Kidney (tissue), 14 donors: ENCODE data around the gene BRIP1. TPM values are rescaled to one million over a fixed set of nuclear protein-coding genes. Genes with fewer than 3 reads are reported as not detected.

ENCODE experiments used
- DNase-seq, 5 donors: peaks; one replicate each; pipeline ENCODE4 v3.0.0-alpha.2; 2013 to 2020
- FAIRE-seq: peaks from 2 replicates; lab custom pipeline; 2012; peaks lifted over from hg19 to GRCh38; lab: Jason Lieb, UNC
- H3K27ac ChIP-seq, 2 donors: one replicate each; pipeline ENCODE4 v1.7.0; 2013; ENCODE audit warnings: low read depth in 2 of 2, low read length in 2 of 2, inconsistent platforms in 1 of 2
- H3K27me3 ChIP-seq: one replicate; pipeline ENCODE4 v1.7.1; 2013; ENCODE audit warnings: low read length, inconsistent platforms; ENCODE audit not compliant: control insufficient read depth, insufficient read depth
- H3K36me3 ChIP-seq, 3 donors: one replicate each; pipeline versions ENCODE4 v1.7.0 to v1.7.1; 2013; ENCODE audit warnings: low read length in 3 of 3, control low read depth in 1 of 3, inconsistent platforms in 1 of 3; ENCODE audit not compliant: insufficient read depth in 3 of 3, control insufficient read depth in 2 of 3
- H3K4me1 ChIP-seq, 3 donors: one replicate each; pipeline versions ENCODE4 v1.7.0 to v1.7.1; 2013; ENCODE audit warnings: low read length in 3 of 3, inconsistent platforms in 1 of 3, low read depth in 1 of 3; ENCODE audit not compliant: control insufficient read depth in 2 of 3, insufficient read depth in 2 of 3
- H3K4me3 ChIP-seq, 3 donors: one replicate each; pipeline versions ENCODE4 v1.7.0 to v1.8.1; 2013; ENCODE audit warnings: low read length in 3 of 3, control low read depth in 1 of 3, inconsistent platforms in 1 of 3
- H3K9ac ChIP-seq, 3 donors: one replicate each; pipeline versions ENCODE4 v1.7.0 to v1.7.1; 2013; ENCODE audit warnings: low read length in 3 of 3, control low read depth in 1 of 3, inconsistent platforms in 1 of 3
- H3K9me3 ChIP-seq, 3 donors: one replicate each; pipeline versions ENCODE4 v1.7.0 to v1.7.1; 2013; ENCODE audit warnings: low read length in 3 of 3, control low read depth in 1 of 3, inconsistent platforms in 1 of 3; ENCODE audit not compliant: control insufficient read depth in 2 of 3, insufficient read depth in 1 of 3
- intact Hi-C: fragments of 100-400 bp; cut with DNase I; formaldehyde crosslinking; loops from one replicate; pipeline ENCODE4 v1.11.1; 2022
- polyA plus RNA-seq: library from polyadenylated mRNA; stranded (reverse); fragments of 350-450 nt; fragmentation: Illumina TruSeq; extraction: RNeasy Lipid Tissue Mini Kit (QIAGEN cat#74804); gene quantifications from one replicate; pipeline ENCODE4 v1.2.3, GENCODE V29; 2014; ENCODE audit warnings: low read depth, low replicate concordance; ENCODE audit not compliant: insufficient read depth
- total RNA-seq: library from RNA; stranded (reverse); fragmentation: NEBNext Ultra II Directional; extraction: Animal tissue kit (Norgen Biotek cat#: 25700); gene quantifications from one replicate; pipeline ENCODE4 v1.2.1, GENCODE V29; 2021
- TF ChIP-seq, protein P1 (sequence below): IDR thresholded peaks from 3 replicates; pipeline ENCODE4 v1.5.1; 2012; ENCODE audit warnings: mild to moderate bottlenecking, moderate library complexity, borderline replicate concordance; ENCODE audit not compliant: insufficient read depth; ENCODE audit errors: extremely low read depth
- donor health status: control.
- donor health status: control.
- donor health status: control.
- donor health status: control.
- donor health status: control.
- donor health status: DM: yes; HTN: yes; CAD: no.
- donor health status: Normal renal cell carcinoma (clear cell type).

Gene BRIP1
- total and polyA plus RNA-seq, 2 donors from 2014 or later = 0.54 TPM; not detected in 1

DNA sequence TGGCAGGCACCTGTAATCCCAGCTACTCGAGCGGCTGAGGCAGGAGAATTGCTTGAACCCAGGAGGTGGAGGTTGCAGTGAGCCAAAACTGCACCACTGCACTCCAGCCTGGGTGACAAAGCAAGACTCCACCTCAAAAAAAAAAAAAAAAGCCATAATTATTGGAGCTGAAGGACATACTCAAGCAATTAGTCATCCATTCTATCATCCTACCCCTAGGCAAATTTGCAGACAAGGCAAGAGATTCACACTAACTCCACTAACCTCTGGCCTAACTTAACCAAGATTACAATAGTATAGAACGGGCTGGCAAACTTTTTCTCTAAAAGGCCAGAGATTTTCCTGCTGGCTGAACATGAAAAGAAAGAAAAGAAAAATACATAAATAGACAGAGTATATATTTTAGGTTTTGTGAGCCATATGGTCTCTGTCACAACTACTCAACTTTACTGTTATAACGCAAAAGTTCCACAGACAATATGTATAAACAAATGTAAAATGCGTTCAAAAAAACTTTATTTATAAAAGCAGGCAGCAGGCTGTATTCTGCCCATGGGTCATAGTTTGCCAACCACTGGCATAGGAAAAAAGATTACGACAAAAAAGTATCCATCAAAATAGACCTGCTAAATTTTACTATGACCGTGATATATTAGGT, 29.7 kb downstream of the BRIP1 start:
- Histone ChIP-seq H3K36me3 (no peaks in the 10 kb centered on the region), H3K9ac (no peak overlapping the region), H3K9me3 (no peaks in the 10 kb centered on the region), H3K27ac (no peak overlapping the region), H3K27me3 (no peaks in the 10 kb centered on the region), H3K4me1 (no peaks in the 10 kb centered on the region), H3K4me3 (no peak overlapping the region)
- intact Hi-C loops = no loop called here
- no peak for FAIRE-seq
- peak in 1 of 5 donors; percentile 12 for DNase-seq
- TF ChIP-seq, protein P1, sequence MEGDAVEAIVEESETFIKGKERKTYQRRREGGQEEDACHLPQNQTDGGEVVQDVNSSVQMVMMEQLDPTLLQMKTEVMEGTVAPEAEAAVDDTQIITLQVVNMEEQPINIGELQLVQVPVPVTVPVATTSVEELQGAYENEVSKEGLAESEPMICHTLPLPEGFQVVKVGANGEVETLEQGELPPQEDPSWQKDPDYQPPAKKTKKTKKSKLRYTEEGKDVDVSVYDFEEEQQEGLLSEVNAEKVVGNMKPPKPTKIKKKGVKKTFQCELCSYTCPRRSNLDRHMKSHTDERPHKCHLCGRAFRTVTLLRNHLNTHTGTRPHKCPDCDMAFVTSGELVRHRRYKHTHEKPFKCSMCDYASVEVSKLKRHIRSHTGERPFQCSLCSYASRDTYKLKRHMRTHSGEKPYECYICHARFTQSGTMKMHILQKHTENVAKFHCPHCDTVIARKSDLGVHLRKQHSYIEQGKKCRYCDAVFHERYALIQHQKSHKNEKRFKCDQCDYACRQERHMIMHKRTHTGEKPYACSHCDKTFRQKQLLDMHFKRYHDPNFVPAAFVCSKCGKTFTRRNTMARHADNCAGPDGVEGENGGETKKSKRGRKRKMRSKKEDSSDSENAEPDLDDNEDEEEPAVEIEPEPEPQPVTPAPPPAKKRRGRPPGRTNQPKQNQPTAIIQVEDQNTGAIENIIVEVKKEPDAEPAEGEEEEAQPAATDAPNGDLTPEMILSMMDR = no peak

DNA sequence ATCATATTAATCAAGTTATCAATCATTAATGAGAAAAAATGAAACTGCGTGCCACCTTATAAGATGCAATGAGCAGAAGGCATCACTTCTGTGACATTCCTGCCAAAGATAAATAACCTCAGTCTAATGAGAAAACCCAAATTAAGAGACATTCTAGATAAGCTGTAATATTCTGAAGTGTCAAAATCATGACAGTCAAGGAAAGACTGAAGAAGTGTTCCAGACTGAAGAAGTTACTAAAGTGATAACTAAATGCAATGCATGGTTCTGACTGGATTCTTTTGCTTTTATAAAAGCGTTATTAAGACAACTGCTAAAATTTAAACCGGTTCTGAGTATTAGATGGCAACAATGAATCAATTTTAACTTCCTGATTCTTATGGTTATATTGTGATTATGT, 30.9 kb downstream of the BRIP1 start:
- intact Hi-C loops = no loop called here
- no peaks in the 10 kb centered on the region for H3K27me3 ChIP-seq
- no peak for FAIRE-seq

DNA sequence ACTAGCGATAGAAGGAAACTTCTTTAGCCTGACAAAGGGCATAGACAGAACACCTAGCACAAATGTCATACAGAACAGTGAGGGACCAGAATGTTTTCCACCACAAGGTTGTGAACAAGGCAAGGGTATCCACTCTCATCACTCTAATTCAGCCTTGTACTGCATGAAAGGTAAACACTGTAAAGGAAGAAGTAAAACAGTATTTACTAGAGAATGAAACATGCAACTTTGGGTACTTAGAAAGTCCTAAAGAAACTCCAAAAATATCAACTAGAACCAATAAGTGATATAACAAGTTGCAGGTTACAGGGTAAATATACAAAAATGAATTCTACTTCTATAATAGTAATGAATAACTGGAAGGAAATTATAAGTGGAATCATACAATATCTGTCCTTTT, 32.2 kb downstream of the BRIP1 start:
- intact Hi-C loops = no loop called here
- TF ChIP-seq, protein P1 = no peak
- FAIRE-seq = no peak

More for the DNA sequence above, 30.9 kb downstream of the BRIP1 start:
- H3K9ac ChIP-seq = no peak overlapping the region
- H3K27ac ChIP-seq = no peak overlapping the region
- H3K36me3 ChIP-seq = no peaks in the 10 kb centered on the region
- DNase-seq = no peak
- H3K4me1 ChIP-seq = no peaks in the 10 kb centered on the region
- no peak overlapping the region for H3K4me3 ChIP-seq
- H3K9me3 ChIP-seq = peaks cover 0 to 4% (median 0%) of the 10 kb centered on the region in 3 donors
- TF ChIP-seq, protein P1 = no peak

More for the DNA sequence above, 32.2 kb downstream of the BRIP1 start:
- H3K27ac ChIP-seq = no peak overlapping the region
- no peak for DNase-seq
- H3K4me3 ChIP-seq = no peak overlapping the region
- H3K9me3 ChIP-seq = peaks cover 0 to 4% (median 0%) of the 10 kb centered on the region in 3 donors
- no peak overlapping the region for H3K9ac ChIP-seq
- H3K27me3 ChIP-seq = no peaks in the 10 kb centered on the region
- H3K4me1 ChIP-seq = no peaks in the 10 kb centered on the region
- no peaks in the 10 kb centered on the region for H3K36me3 ChIP-seq
